Liver (tissue), 3 donors: ENCODE measurements around the gene CADM3.

ENCODE experiments used
- CTCF ChIP-seq: fragments of 150-350 bp; IDR thresholded peaks from 2 replicates; pipeline ENCODE4 v1.5.1; 2017; ENCODE audit warnings: improper control_type of control experiment, low read depth, low read length; ENCODE audit not compliant: missing input control
- EGR1 ChIP-seq, 2 donors: IDR thresholded peaks; 2 replicates each; pipeline ENCODE4 v1.6.1; 2016 to 2018; ENCODE audit warnings: antibody characterized with exemption in 2 of 2, low read depth in 2 of 2
- RAD21 ChIP-seq, 2 donors: IDR thresholded peaks; 2 replicates each; pipeline ENCODE4 v1.6.1; 2016; ENCODE audit warnings: antibody characterized with exemption in 2 of 2, mild to moderate bottlenecking in 2 of 2
- REST ChIP-seq: IDR thresholded peaks from 2 replicates; pipeline ENCODE4 v1.6.1; 2016; ENCODE audit warnings: antibody characterized with exemption, mild to moderate bottlenecking
- TAF1 ChIP-seq: conservative IDR thresholded peaks from 2 replicates; pipeline ENCODE4 v1.6.1; 2016; ENCODE audit warnings: antibody characterized with exemption, mild to moderate bottlenecking
- YY1 ChIP-seq: IDR thresholded peaks from 2 replicates; pipeline ENCODE4 v1.6.1; 2016; ENCODE audit warnings: antibody characterized with exemption, mild to moderate bottlenecking
- donor health status: healthy.
- donor health status: healthy.

GRCh38 chr1:159181328-159182024 is 10.1 kb downstream of the CADM3 start:
- no peak for TF ChIP-seq CTCF
- no peak for TF ChIP-seq REST
- no peak for TF ChIP-seq TAF1
- no peak for TF ChIP-seq YY1
- no peak for TF ChIP-seq RAD21 (IDR thresholded peaks at IDR 0.05)
- TF ChIP-seq EGR1 (IDR thresholded peaks at IDR 0.05; ENCODE audit: low read depth in 2 of 2), result no peak
